ENCODE data around the gene VPS37C.

Gene VPS37C

DNA sequence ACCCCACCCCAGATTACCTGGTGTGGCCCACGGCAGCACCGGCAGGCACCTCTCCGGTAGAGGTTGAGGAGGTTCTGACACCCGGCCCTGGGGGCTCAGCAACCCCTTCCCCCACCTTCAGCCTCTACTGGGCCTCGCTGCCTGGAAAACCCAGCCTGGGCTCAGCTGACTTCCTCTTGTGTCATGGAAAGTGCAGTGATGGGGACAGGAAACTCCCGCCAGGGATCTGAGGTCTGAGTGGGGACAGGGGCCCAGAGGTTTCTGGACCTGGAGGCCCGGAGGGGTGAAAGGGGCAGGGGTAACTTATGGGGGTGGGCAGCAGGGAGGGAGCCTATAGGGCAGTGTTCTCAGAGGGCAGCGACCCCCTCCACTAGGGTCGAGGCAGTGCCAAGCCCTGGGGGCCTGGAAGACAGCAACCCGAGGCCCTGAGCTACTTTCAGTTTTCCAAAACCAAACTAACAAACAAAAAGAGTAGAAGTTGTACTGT lies 68.9 kb downstream of the VPS37C start:
- peak; percentile 73 for DNase-seq

DNA sequence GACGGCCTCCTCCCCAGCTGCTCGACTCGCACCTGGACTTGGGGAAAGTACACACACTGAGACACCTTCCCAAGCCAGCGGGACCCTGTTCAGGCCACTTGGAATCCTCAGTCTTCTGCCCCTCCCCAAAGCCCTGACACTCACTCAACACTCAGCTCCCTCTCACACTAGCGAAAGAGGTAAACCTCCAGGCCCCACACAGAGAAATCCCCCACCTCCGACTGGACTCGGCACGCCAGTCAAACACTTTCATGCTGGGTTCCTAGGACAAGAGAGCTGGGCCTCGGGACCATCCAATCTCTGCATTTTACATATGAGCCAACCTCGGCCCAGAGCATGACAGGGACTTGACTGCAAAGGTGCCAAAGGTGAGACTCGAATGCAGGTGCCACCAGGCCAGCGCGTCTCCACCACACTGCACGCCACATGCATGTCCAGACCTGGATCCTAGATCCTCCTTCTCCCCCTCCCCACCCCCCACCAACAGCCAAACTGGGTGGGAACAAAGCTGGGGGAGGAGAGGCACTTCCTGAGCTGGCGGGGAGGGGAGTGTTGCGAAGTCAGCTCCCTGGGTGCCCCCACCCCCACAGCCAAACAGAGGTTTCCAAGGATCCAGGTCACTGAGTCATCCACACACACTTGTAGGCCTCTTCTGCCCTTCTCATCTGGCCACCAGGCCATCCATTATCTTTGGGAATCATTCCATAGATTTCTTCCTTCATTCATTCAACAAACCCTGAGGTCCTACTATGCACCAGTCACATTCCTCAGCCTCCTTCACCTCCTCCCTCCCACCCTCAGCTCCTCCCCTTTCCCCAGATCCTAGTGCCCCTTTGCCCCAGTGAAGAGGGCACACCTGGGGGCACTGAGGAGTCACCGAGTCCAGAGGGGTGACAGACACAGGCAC lies 69.6 kb downstream of the VPS37C start:
- peak; percentile 49 for DNase-seq

DNA sequence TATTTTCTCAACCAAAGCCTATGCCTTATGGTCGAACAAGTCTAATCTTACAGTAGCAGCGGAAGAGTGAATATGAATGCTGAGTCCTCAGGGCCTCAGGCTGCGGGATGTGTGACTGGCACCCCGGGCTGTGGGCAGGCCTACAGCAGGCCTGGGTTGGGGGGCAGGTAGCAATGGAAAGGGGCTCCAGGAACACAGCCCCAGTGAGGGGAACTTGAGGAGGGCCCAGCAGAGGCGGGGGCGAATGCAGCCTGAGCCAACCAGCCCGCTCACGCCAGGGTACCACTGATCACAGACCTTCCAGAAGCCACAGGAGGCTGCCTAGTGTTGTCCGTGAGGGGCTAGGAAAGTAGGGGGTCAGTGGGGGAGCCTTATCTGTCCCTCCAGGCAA lies 70.2 kb downstream of the VPS37C start:
- DNase-seq: no peak

DNA sequence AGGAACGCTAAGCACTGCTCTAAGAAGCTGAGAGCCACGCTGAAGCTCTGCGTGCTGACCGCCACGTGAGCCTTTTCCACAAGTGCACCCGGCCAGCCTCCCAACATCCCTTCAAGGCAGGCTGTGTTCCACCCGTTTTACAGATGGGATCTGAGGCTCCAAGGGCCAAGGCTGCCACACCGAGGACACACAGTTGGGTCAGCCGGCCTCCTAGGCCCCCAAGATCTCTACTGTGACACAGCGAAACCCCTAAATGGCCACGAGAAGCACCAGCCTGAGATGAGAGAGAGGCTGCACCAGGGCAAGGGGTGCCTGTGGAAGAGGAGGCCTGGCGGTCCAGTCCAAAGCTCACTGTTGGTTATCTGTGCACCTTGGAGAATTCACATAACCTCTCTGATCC lies 70.7 kb downstream of the VPS37C start:
- DNase-seq: no peak

DNA sequence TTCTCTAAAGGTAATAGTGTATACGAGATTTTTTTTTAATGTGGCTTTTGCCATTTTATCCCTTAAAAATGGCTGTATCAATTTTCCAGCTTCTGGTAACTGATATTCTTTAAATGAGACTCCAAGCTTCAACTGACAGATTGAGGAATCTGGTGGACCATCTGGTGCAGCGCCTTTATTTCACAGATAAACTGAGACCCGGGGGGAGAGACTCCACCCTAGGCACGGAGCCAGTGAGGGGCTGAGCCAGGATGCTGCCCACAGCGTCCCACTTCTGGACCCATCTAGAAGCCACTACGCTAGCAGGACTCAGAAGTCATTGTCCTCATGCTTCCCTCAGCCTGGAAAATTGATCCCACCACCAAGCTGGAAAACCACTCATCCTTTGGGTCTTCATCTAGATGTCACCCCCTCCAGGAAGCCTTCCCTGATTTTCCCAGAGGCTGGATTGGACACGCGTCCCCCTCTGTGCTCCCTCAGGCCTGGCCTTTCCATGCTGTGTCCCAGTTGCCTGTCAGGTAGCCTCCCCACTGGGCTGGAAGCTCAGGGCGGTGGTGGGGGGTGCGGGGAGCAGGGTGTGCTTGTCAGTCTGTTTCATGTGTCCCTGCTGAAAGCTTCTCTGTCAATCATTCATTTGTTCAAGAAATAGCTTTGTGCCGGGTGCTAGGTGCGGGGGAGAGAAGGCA lies 71.3 kb downstream of the VPS37C start:
- no peak for DNase-seq

DNA sequence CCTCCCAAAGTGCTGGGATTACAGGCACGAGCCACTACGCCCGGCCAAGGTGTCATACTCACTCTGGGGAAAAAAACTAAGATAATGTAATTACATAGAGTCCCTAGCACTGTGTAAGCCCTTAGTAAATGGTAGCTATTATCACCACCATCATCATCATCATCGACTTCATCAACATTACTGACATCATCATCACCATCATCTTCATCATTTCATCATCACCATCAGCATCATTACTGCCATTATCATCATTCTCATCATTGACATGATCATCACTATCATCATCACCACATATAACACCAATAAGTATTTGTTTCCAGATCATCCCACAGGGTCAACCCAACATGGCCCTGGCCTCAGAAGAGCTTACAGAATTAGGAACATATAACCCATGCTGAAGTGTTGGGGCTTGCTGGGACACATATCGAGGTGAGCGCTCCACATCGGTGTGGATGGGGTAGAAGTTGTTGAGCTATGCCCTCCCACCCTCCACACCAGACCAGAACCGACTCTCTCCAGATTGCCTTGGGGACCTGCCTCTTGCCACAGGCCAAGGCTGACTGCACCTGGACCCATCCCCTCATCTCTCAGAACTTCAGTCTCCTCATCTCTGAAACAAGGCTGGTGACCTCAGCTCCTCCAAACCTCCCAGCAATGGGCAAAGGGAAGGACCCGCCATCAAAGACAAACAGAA lies 73.7 kb downstream of the VPS37C start:
- no peak for DNase-seq

DNA sequence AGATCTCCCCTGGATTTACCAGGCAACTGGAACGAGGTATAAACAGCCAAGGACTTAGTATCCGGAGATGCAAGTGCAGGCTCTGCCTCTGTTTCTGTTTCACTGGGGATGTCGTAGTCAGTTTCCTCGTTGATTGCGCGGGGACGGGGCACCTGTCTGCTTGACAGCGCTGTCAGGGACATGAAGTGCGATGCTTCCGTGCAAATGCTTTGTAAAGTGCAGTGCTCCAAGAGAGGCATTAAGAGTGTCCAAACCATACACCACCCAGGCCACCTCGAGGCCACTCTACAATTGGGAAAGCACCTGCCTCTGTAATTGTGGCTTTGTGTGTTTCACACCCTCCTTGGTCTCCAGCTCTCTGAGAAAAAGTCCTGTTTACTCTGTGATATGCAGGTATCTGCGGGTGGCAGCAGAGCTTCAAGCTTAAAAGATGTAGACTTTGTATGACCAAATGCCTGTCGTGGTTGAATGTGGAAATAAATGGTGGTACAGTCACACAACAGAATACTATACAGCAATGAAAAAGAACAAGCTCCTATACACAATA lies 77.6 kb downstream of the VPS37C start:
- DNase-seq: peak; percentile 88

DNA sequence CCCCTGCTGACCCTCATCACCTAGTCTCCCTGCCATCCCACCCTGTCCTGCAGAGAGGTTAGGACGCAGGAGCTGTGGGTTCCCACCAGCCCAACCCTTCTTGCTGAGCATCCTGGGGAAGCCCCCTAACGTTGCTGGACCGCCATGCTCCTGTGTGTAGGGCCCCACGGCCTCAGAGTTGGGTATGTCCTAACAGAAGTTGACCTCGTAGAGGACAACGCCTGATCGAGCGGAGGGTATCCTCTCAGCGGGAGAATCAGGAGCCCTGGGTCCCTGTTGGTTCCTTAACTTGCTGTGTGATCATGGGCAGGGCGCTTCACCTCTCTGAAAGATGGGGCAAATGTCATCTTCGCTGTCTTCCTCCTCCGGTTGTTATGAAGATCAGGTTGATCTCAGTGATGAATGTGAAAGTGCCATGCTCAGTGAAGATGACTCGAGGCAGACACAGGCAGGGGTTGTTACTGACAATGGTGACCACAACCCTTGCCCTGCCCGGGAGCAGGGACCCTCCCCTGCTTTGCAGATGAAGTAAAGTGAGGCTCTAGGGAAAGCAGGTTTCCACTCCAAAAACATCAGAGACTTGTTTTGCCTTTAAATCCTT lies 78.2 kb downstream of the VPS37C start:
- peak; percentile 62 for DNase-seq

DNA sequence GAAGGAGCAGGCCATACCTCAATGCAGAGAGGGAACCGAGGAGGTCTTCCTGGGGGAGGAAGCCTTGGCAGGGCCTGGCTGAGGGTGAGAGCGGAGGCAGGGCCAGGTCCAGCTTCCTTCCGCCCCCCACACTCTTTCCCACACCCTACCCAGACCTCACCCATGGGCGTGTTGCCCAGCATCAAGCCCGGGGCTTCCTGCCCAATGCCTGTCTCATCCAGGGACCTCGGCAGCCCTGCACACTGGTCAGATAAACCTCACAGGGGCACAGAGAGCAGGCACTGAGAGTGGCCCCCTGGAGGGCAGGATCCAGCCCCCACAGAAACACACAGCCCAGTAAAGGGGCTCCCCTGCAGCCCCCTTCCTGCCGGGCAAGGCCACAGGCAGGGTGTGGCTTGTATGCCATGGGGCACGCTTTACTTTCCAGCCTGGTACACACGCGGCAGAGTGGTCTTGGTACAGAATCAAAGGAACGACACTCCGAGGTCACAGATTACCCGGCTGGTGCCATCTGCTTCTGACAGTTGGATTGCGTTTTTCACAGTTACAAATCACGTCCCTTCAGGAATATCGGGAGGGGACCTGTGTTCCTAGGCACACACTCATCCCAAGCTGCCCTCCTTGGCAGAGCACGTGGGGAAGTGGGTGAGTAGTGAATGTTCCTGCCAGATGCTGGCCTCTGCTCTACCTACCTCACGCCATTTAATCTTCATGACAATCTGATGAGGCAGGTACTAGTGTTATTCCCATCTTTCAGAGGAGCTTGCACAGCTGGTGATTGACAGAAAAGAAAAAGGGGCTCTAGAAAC lies 79.0 kb downstream of the VPS37C start:
- DNase-seq: peak; percentile 38

DNA sequence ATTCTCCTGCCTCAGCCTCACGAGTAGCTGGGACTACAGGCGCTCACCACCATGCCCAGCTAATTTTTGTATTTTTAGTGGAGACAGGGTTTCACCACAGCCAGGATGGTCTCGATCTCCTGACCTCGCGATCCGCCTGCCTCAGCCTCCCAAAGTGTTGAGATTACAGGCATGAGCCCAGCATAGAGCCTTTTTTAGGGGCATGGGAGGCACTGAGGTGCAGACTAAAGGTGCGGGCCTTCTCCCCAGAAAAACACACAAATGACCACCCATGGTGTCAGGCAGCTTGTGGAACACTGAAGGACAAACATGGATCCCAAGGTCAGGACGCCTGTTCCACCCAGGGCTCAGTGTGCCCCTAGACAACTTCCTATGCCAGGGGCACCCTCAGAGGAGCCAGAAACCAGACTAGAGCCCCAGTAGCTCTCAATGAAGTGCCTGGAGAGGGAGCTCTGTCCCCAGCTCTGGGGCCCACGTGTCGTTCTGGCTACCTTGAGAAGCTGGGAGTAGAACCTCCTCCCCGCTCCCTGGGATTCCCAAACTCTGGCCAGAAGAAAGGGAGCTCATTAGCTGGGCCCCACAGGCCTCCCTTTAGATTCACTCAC lies 80.1 kb downstream of the VPS37C start:
- DNase-seq: no peak

DNA sequence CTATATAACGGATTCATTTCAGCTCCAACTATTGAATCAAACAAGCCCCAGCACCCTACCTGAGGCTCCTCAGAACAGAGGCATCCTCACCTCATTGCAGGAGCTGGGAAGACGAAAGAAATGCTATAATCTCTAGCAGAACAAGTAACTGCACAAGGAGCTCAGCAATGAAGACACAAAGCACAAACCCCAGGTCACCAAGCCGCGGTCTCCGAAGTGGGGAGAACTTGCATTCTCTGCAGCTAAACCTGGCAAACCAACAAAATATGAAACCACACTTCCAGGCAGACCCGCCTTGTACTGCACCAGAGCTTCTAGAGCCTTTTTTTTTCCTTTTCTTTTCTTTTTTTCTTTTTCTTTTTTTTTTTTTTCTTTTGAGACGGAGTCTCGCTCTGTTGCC lies 80.7 kb downstream of the VPS37C start:
- peak; percentile 58 for DNase-seq

All from CD4-positive, alpha-beta T cell treated with Interleukin-17A for 1 hour (primary cell).